GM12878 (cell line): ENCODE measurements around the gene TXNIP.

Experiments
- EED ChIP-seq: sonication (generic); IDR thresholded peaks from 2 replicates; pipeline ENCODE4 v1.6.1; 2016; ENCODE audit warnings: antibody characterized with exemption, low read depth
- EP300 ChIP-seq, 2 experiments: fragments of 150-350 bp in 1 of 2; IDR thresholded peaks; 2 replicates each; pipeline ENCODE4 v1.6.1; 2011 to 2012; ENCODE audit warnings: low read depth in 2 of 2, low read length in 2 of 2, borderline replicate concordance in 1 of 2, improper control_type of control experiment in 1 of 2, inconsistent platforms in 1 of 2; ENCODE audit not compliant: control insufficient read depth in 1 of 2
- GATAD2B ChIP-seq: fragments of 450-650 bp; conservative IDR thresholded peaks from 2 replicates; pipeline ENCODE4 v1.6.1; 2017; ENCODE audit warnings: low read depth, mild to moderate bottlenecking, moderate library complexity
- KAT2A ChIP-seq: conservative IDR thresholded peaks from 2 replicates; pipeline ENCODE4 v1.6.1; 2011; ENCODE audit warnings: low read depth, low read length; ENCODE audit not compliant: control insufficient read depth
- NBN ChIP-seq: fragments of 450-650 bp; IDR thresholded peaks from 2 replicates; pipeline ENCODE4 v1.6.1; 2016
- POLR2A ChIP-seq: IDR thresholded peaks from 2 replicates; pipeline ENCODE4 v1.6.1; 2011; ENCODE audit warnings: low read depth, mild to moderate bottlenecking, low read length
- POLR2AphosphoS2 ChIP-seq: IDR thresholded peaks from 2 replicates; pipeline ENCODE4 v1.6.1; 2011; ENCODE audit warnings: low read depth, mild to moderate bottlenecking, low read length, improper control_type of control experiment, moderate library complexity
- SIN3A ChIP-seq: IDR thresholded peaks from 2 replicates; pipeline ENCODE4 v1.6.1; 2012; ENCODE audit warnings: low read depth, low read length, improper control_type of control experiment
- SRF ChIP-seq, 2 experiments: IDR thresholded peaks; 2 replicates each; pipeline ENCODE4 v1.6.1; 2011; ENCODE audit warnings: low read depth in 2 of 2, low read length in 2 of 2, mild to moderate bottlenecking in 1 of 2, moderate library complexity in 1 of 2
- TBL1XR1 ChIP-seq: IDR thresholded peaks from 2 replicates; pipeline ENCODE4 v1.6.1; 2012; ENCODE audit warnings: low read depth, low read length, improper control_type of control experiment
- TCF7 ChIP-seq: IDR thresholded peaks from 2 replicates; pipeline ENCODE4 v1.6.1; 2014; ENCODE audit warnings: antibody characterized with exemption, borderline replicate concordance
- YY1 ChIP-seq: IDR thresholded peaks from 2 replicates; pipeline ENCODE4 v1.6.1; 2011; ENCODE audit warnings: low read depth, mild to moderate bottlenecking, low read length
- TF ChIP-seq, protein P1 (sequence below), 3 experiments: IDR thresholded peaks in 2 of 3; conservative IDR thresholded peaks in 1 of 3; 2 replicates each; pipeline ENCODE4 v1.5.1; 2011; ENCODE audit warnings: low read depth in 3 of 3, low read length in 3 of 3, mild to moderate bottlenecking in 3 of 3, control low read depth in 2 of 3, moderate library complexity in 2 of 3, inconsistent platforms in 1 of 3, mixed read lengths in 1 of 3; ENCODE audit not compliant: control insufficient read depth in 2 of 3, insufficient read depth in 1 of 3; ENCODE audit errors: extremely low read depth in 1 of 3
- TF ChIP-seq, protein P2 (sequence below): IDR thresholded peaks from 2 replicates; pipeline ENCODE4 v1.6.1; 2012; ENCODE audit warnings: mild to moderate bottlenecking, low read depth, low read length

DNA sequence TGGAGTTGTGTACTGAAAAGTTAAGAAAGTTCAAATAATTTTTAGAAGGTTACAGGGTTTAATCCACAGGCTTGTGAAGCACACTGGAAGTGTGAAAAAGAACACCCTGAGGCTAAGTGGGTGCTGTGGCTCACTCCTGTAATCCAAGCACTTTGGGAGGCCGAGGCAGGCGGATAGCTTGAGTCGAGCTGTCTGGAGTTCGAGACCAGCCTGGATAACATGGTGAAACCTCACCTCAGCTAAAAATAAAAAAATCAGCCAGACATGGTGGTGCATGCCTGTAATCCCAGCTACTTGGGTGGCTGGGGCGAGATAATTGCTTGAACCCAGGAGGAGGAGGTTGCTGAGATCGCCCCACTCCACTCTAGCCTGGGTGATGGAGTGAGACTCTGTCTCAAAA, 9.8 kb downstream of the TXNIP start:
- TF ChIP-seq POLR2AphosphoS2 (no peak), SRF (IDR thresholded peaks at IDR 0.05; ENCODE audit: low read depth in 2 of 2, low read length in 2 of 2) (no peak), NBN (no peak), GATAD2B (no peak), POLR2A (no peak), EP300 (IDR thresholded peaks at IDR 0.05; ENCODE audit: borderline replicate concordance in 1 of 2, control insufficient read depth in 1 of 2, low read depth in 2 of 2, low read length in 2 of 2) (no peak), KAT2A (no peak), SIN3A (no peak), TCF7 (no peak), TBL1XR1 (no peak), EED (no peak), YY1 (no peak)
- TF ChIP-seq, protein P1, sequence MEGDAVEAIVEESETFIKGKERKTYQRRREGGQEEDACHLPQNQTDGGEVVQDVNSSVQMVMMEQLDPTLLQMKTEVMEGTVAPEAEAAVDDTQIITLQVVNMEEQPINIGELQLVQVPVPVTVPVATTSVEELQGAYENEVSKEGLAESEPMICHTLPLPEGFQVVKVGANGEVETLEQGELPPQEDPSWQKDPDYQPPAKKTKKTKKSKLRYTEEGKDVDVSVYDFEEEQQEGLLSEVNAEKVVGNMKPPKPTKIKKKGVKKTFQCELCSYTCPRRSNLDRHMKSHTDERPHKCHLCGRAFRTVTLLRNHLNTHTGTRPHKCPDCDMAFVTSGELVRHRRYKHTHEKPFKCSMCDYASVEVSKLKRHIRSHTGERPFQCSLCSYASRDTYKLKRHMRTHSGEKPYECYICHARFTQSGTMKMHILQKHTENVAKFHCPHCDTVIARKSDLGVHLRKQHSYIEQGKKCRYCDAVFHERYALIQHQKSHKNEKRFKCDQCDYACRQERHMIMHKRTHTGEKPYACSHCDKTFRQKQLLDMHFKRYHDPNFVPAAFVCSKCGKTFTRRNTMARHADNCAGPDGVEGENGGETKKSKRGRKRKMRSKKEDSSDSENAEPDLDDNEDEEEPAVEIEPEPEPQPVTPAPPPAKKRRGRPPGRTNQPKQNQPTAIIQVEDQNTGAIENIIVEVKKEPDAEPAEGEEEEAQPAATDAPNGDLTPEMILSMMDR (IDR thresholded peaks at IDR 0.05 in 2 of 3, conservative IDR thresholded peaks at IDR 0.05 in 1 of 3; ENCODE audit: control insufficient read depth in 2 of 3, extremely low read depth in 1 of 3, insufficient read depth in 1 of 3, low read depth in 3 of 3, low read length in 3 of 3), result no peak
- TF ChIP-seq, protein P2, sequence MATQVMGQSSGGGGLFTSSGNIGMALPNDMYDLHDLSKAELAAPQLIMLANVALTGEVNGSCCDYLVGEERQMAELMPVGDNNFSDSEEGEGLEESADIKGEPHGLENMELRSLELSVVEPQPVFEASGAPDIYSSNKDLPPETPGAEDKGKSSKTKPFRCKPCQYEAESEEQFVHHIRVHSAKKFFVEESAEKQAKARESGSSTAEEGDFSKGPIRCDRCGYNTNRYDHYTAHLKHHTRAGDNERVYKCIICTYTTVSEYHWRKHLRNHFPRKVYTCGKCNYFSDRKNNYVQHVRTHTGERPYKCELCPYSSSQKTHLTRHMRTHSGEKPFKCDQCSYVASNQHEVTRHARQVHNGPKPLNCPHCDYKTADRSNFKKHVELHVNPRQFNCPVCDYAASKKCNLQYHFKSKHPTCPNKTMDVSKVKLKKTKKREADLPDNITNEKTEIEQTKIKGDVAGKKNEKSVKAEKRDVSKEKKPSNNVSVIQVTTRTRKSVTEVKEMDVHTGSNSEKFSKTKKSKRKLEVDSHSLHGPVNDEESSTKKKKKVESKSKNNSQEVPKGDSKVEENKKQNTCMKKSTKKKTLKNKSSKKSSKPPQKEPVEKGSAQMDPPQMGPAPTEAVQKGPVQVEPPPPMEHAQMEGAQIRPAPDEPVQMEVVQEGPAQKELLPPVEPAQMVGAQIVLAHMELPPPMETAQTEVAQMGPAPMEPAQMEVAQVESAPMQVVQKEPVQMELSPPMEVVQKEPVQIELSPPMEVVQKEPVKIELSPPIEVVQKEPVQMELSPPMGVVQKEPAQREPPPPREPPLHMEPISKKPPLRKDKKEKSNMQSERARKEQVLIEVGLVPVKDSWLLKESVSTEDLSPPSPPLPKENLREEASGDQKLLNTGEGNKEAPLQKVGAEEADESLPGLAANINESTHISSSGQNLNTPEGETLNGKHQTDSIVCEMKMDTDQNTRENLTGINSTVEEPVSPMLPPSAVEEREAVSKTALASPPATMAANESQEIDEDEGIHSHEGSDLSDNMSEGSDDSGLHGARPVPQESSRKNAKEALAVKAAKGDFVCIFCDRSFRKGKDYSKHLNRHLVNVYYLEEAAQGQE, result no peak
